Brain microvascular endothelial cell (primary cell): ENCODE data around the gene FGF18.

ENCODE experiments used
- DNase-seq: peaks from one replicate; pipeline ENCODE4 v3.0.0-alpha.2; 2020
- H3K27ac ChIP-seq: fragments of 250-450 bp; sonication (Bioruptor Pico); 2 replicates; pipeline ENCODE4 v1.5.1; 2020; ENCODE audit warnings: mild to moderate bottlenecking, moderate library complexity
- H3K27me3 ChIP-seq: fragments of 250-450 bp; sonication (Bioruptor Pico); replicated peaks from 2 replicates; pipeline ENCODE4 v1.5.1; 2020; ENCODE audit warnings: mild to moderate bottlenecking
- H3K36me3 ChIP-seq: fragments of 250-450 bp; sonication (Bioruptor Pico); replicated peaks from 2 replicates; pipeline ENCODE4 v1.5.1; 2020; ENCODE audit warnings: mild to moderate bottlenecking
- H3K4me3 ChIP-seq: 2 replicates; pipeline ENCODE4 v1.5.1; 2011; ENCODE audit warnings: low read depth, mild to moderate bottlenecking, control low read depth, low read length, moderate library complexity
- CTCF ChIP-seq: IDR thresholded peaks from 2 replicates; pipeline ENCODE4 v1.5.1; 2011; ENCODE audit warnings: low read depth, mild to moderate bottlenecking, moderate library complexity, low read length, control low read depth, inconsistent platforms; ENCODE audit errors: missing control alignments
- in situ Hi-C: cut with HindIII; loops from 2 replicates; pipeline ENCODE4 v1.10.0; 2017; ENCODE audit warnings: low sequenced_read_pairs, low pct_ligation_motif_present

Gene FGF18

GRCh38 chr5:171506951-171507350, 87.5 kb downstream of the FGF18 start:
- in situ Hi-C loops: no loop called here

More at GRCh38 chr5:171506951-171507350, 87.5 kb downstream of the FGF18 start:
- Histone ChIP-seq H3K27ac (no peak overlapping the region), H3K4me3 (no peak overlapping the region), H3K27me3 (no peaks in the 10 kb centered on the region), H3K36me3 (no peaks in the 10 kb centered on the region)
- no peak for TF ChIP-seq CTCF
- DNase-seq: no peak
